ENCODE results near the gene RBMS3. TPM values are rescaled to one million over a fixed set of nuclear protein-coding genes. Genes with fewer than 3 reads are reported as not detected.

RBMS3 gene
- total and polyA plus RNA-seq, 12 donors = 8.7 to 90.1 (median 51.2) TPM

GRCh38 chr3:29565236-29565635 is 284.4 kb downstream of the RBMS3 start:
- no peaks in the 10 kb centered on the region for H3K27me3 ChIP-seq
- no peak for TF ChIP-seq POLR2A (IDR thresholded peaks at IDR 0.05)
- TF ChIP-seq, protein P1, sequence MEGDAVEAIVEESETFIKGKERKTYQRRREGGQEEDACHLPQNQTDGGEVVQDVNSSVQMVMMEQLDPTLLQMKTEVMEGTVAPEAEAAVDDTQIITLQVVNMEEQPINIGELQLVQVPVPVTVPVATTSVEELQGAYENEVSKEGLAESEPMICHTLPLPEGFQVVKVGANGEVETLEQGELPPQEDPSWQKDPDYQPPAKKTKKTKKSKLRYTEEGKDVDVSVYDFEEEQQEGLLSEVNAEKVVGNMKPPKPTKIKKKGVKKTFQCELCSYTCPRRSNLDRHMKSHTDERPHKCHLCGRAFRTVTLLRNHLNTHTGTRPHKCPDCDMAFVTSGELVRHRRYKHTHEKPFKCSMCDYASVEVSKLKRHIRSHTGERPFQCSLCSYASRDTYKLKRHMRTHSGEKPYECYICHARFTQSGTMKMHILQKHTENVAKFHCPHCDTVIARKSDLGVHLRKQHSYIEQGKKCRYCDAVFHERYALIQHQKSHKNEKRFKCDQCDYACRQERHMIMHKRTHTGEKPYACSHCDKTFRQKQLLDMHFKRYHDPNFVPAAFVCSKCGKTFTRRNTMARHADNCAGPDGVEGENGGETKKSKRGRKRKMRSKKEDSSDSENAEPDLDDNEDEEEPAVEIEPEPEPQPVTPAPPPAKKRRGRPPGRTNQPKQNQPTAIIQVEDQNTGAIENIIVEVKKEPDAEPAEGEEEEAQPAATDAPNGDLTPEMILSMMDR (IDR thresholded peaks at IDR 0.05) = no peak
- DNase-seq = no peak
- no peaks in the 10 kb centered on the region for H3K9me3 ChIP-seq (replicated peaks in 1 of 3)
- no peak overlapping the region for H3K27ac ChIP-seq
- H3K4me1 ChIP-seq (replicated peaks in 1 of 2) = peaks cover 0 to 15% of the 10 kb centered on the region in 2 donors
- intact Hi-C loops (cut with DNase I) = no loop called here
- no peaks in the 10 kb centered on the region for H3K36me3 ChIP-seq (replicated peaks in 1 of 2)
- H3K4me3 ChIP-seq = no peak overlapping the region

GRCh38 chr3:29567501-29567900 is 286.6 kb downstream of the RBMS3 start:
- Histone ChIP-seq H3K4me1 (replicated peaks in 1 of 2) (peaks cover 0 to 15% of the 10 kb centered on the region in 2 donors), H3K27me3 (no peaks in the 10 kb centered on the region), H3K4me3 (no peak overlapping the region), H3K27ac (no peak overlapping the region), H3K9me3 (replicated peaks in 1 of 3) (no peaks in the 10 kb centered on the region), H3K36me3 (replicated peaks in 1 of 2) (no peaks in the 10 kb centered on the region)
- WGBS, 4 donors = 73 to 85% (median 78%) methylated on average over 4 of the region's 4 CpGs
- TF ChIP-seq, protein P1 (IDR thresholded peaks at IDR 0.05) = no peak
- TF ChIP-seq POLR2A (IDR thresholded peaks at IDR 0.05) = no peak
- intact Hi-C loops (cut with DNase I) = no loop called here
- no peak for DNase-seq

DNA sequence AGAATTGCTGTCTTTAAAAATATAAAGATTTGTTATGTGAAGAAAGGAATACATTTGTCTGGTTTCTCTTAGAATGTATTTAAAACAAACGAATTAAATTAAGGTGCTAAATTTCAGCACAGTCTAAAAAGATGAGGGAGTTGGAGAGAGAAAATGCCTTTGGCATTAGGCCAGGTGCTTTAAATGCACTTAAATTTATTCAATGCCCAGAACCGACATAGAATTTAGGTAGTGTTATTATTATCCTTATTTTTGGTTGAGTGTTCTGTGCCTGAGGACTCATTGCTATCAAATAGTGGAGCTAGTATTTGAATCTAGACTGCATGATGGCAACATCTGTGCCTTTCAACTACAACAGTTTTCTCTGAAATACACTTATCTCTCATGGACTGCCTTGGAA is 287.5 kb downstream of the RBMS3 start:
- WGBS, 4 donors = 60 to 82% (median 72%) methylated on average over 2 of the region's 2 CpGs
- H3K27me3 ChIP-seq = no peaks in the 10 kb centered on the region
- H3K4me1 ChIP-seq (replicated peaks in 1 of 2) = peaks cover 0 to 15% of the 10 kb centered on the region in 2 donors
- TF ChIP-seq POLR2A (IDR thresholded peaks at IDR 0.05) = no peak
- TF ChIP-seq, protein P1 (IDR thresholded peaks at IDR 0.05) = no peak
- H3K27ac ChIP-seq = no peak overlapping the region
- intact Hi-C loops (cut with DNase I) = no loop called here
- H3K9me3 ChIP-seq (replicated peaks in 1 of 3) = no peaks in the 10 kb centered on the region
- DNase-seq = no peak
- no peak overlapping the region for H3K4me3 ChIP-seq
- no peaks in the 10 kb centered on the region for H3K36me3 ChIP-seq (replicated peaks in 1 of 2)

DNA sequence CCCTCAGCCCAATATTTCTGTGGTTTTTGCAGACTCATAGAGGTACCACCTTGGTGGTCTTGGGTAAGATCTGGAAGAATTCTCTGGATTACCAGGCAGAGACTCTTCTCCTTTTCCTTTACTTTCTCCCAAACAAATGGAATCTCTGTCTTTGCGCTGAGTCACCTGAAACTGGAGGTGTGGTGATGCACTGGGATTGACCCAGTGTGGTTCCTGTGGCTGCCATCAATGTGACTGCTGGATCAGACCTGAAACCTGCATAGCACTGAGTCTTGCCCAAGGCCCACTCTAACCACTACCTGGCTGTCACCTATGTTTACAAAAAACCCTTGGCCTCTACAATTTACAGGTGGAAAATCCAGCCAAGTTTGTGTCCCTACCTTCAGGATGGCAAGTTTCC is 295.3 kb downstream of the RBMS3 start:
- TF ChIP-seq, protein P1 (IDR thresholded peaks at IDR 0.05) = no peak
- no peak for TF ChIP-seq POLR2A (IDR thresholded peaks at IDR 0.05)
- WGBS, 4 donors = 78 to 100% (median 98%) methylated on average over 1 of the region's 1 CpG

More for the DNA sequence above, 295.3 kb downstream of the RBMS3 start:
- Histone ChIP-seq H3K27me3 (no peaks in the 10 kb centered on the region), H3K4me1 (replicated peaks in 1 of 2) (no peaks in the 10 kb centered on the region), H3K27ac (no peak overlapping the region), H3K4me3 (no peak overlapping the region), H3K9me3 (replicated peaks in 1 of 3) (no peaks in the 10 kb centered on the region), H3K36me3 (replicated peaks in 1 of 2) (no peaks in the 10 kb centered on the region)
- intact Hi-C loops (cut with DNase I) = no loop called here
- no peak for DNase-seq
